HepG2 (cell line): Measurements from ENCODE around the gene ARPC5.
"Not testable (repeated sequence)": the region's sequence is repeated elsewhere in the genome, so short reads cannot be mapped to it uniquely, and the experiment has no call there.

Source experiments
- CBFB ChIP-seq: sonication (generic); formaldehyde crosslinking; IDR thresholded peaks from 2 replicates; pipeline ENCODE4 v1.4.0; 2020; ENCODE audit warnings: missing genetic modification reagents
- EZH2 ChIP-seq: conservative IDR thresholded peaks from 2 replicates; pipeline ENCODE4 v1.6.1; 2012; ENCODE audit warnings: mild to moderate bottlenecking, low read depth, low read length, moderate library complexity
- RAD21 ChIP-seq: fragments of 450-650 bp; formaldehyde crosslinking; IDR thresholded peaks from 2 replicates; pipeline ENCODE4 v1.5.0; 2020; ENCODE audit warnings: mild to moderate bottlenecking
- SALL2 ChIP-seq: sonication (generic); formaldehyde crosslinking; IDR thresholded peaks from 2 replicates; pipeline ENCODE4 v1.8.1; 2023; ENCODE audit warnings: mild to moderate bottlenecking, missing genetic modification reagents, inconsistent platforms
- SMAD3 ChIP-seq: sonication (generic); formaldehyde crosslinking; IDR thresholded peaks from 2 replicates; pipeline ENCODE4 v1.4.0; 2020; ENCODE audit warnings: missing genetic modification reagents
- ZC3H4 ChIP-seq: sonication (generic); formaldehyde crosslinking; IDR thresholded peaks from 2 replicates; pipeline ENCODE4 v1.4.0; 2020; ENCODE audit warnings: missing genetic modification reagents, borderline replicate concordance
- ZSCAN30 ChIP-seq: sonication (generic); formaldehyde crosslinking; IDR thresholded peaks from 2 replicates; pipeline ENCODE4 v1.5.0; 2020; ENCODE audit warnings: mild to moderate bottlenecking, missing genetic modification reagents
- TF ChIP-seq, protein P1 (sequence below): sonication (generic); formaldehyde crosslinking; IDR thresholded peaks from 2 replicates; pipeline ENCODE4; 2020; ENCODE audit warnings: missing genetic modification reagents, mild to moderate bottlenecking, borderline replicate concordance

DNA sequence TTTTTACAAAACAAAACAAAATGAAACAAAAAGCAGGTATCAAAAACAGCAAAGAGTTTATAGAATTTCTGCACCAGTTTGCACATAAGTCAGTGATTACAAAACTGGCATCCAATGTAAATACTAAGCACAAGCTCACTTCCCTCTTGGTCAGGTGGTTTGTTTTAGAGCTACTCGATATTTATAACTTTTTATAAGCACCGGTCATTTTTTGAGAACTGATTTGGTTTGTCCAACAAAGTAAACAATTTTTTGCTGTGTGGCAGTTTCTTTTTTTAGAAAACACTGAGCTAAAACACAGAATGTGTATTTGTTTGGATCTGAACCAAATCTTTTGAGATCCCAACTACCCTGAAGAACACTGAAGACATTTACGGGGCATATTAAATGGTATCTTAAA, 9.3 kb downstream of the ARPC5 start:
- not testable (repeated sequence) for TF ChIP-seq ZC3H4 (CRISPR knock-in tag); RAD21 (CRISPR knock-in tag); EZH2; CBFB; ZSCAN30 (CRISPR knock-in tag); SALL2 (CRISPR knock-in tag); SMAD3
- TF ChIP-seq, protein P1, sequence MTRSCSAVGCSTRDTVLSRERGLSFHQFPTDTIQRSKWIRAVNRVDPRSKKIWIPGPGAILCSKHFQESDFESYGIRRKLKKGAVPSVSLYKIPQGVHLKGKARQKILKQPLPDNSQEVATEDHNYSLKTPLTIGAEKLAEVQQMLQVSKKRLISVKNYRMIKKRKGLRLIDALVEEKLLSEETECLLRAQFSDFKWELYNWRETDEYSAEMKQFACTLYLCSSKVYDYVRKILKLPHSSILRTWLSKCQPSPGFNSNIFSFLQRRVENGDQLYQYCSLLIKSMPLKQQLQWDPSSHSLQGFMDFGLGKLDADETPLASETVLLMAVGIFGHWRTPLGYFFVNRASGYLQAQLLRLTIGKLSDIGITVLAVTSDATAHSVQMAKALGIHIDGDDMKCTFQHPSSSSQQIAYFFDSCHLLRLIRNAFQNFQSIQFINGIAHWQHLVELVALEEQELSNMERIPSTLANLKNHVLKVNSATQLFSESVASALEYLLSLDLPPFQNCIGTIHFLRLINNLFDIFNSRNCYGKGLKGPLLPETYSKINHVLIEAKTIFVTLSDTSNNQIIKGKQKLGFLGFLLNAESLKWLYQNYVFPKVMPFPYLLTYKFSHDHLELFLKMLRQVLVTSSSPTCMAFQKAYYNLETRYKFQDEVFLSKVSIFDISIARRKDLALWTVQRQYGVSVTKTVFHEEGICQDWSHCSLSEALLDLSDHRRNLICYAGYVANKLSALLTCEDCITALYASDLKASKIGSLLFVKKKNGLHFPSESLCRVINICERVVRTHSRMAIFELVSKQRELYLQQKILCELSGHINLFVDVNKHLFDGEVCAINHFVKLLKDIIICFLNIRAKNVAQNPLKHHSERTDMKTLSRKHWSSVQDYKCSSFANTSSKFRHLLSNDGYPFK (CRISPR knock-in tag): not testable (repeated sequence)
